ENCODE data around the gene IGF1R.

Gene IGF1R

DNA sequence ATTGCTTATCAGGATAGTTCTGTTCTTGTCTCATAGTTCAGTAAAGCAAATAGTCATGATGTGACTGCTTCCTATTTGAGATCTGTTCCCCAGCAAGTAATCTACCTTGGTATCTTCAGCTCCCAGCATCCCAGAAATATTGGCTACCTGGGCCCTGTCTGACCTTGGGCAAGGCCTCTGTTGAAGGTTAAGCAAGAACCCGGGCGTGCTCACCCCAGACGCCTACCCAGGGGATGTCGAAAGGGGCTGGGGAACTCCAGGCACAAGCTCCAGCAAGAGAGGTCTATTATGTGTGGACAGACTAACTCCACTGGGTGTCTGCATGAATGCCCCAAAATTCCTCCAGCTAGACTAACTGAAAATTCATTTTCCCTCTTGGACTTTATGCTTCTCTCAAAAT is 37.3 kb upstream of the IGF1R start:
- Histone ChIP-seq H3K4me3 (IDR thresholded peaks at IDR 0.05; ENCODE audit: insufficient read depth, low read depth, low read length) (no peak overlapping the region), H3K36me3 (ENCODE audit: insufficient read depth) (no peaks in the 10 kb centered on the region), H3K4me2 (no peak overlapping the region), H3K27me3 (ENCODE audit: insufficient read depth, low read depth) (no peaks in the 10 kb centered on the region), H3K27ac (no peak overlapping the region), H2AFZ (ENCODE audit: low read depth) (no peak overlapping the region), H3K79me2 (ENCODE audit: insufficient read depth, low read depth) (no peaks in the 10 kb centered on the region), H3K4me1 (ENCODE audit: low read depth, poor library complexity, severe bottlenecking) (no peaks in the 10 kb centered on the region), H4K20me1 (ENCODE audit: insufficient read depth) (no peaks in the 10 kb centered on the region), H3K9ac (no peak overlapping the region)
- no peak for TF ChIP-seq CTCF (conservative IDR thresholded peaks at IDR 0.05; ENCODE audit: low read depth, low read length)

DNA sequence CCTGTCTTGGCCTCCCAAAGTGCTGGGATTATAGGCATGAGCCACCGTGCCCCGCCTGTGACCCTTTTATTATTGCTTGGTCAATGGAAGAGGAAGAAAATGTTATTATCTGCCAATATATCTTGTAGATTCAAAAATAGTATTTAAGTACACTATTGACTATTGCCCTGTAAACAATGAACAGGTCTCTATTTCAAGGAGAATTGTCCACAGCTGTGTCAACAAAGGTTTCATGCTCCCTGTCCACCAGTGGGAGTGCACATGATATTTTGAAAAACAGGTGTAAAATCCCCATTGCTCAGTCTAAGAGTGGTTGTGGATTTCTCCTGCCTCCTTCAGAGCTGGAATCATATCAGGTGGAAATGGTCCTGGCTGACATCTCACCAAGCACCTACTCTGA is 36.5 kb upstream of the IGF1R start:
- Histone ChIP-seq H3K36me3 (ENCODE audit: insufficient read depth) (no peaks in the 10 kb centered on the region), H4K20me1 (ENCODE audit: insufficient read depth) (no peaks in the 10 kb centered on the region), H3K4me3 (IDR thresholded peaks at IDR 0.05; ENCODE audit: insufficient read depth, low read depth, low read length) (no peak overlapping the region), H3K4me1 (ENCODE audit: low read depth, poor library complexity, severe bottlenecking) (no peaks in the 10 kb centered on the region), H2AFZ (ENCODE audit: low read depth) (no peak overlapping the region), H3K4me2 (no peak overlapping the region), H3K27me3 (ENCODE audit: insufficient read depth, low read depth) (no peaks in the 10 kb centered on the region), H3K9ac (no peak overlapping the region), H3K79me2 (ENCODE audit: insufficient read depth, low read depth) (no peaks in the 10 kb centered on the region), H3K27ac (no peak overlapping the region)
- TF ChIP-seq CTCF (conservative IDR thresholded peaks at IDR 0.05; ENCODE audit: low read depth, low read length) = no peak

- no peaks in the 10 kb centered on the region for H3K36me3 ChIP-seq (ENCODE audit: insufficient read depth)
- no peak overlapping the region for H3K4me3 ChIP-seq (IDR thresholded peaks at IDR 0.05; ENCODE audit: insufficient read depth, low read depth, low read length)
- H2AFZ ChIP-seq (ENCODE audit: low read depth) = no peak overlapping the region
- H3K4me1 ChIP-seq (ENCODE audit: low read depth, poor library complexity, severe bottlenecking) = no peaks in the 10 kb centered on the region
- H3K27me3 ChIP-seq (ENCODE audit: insufficient read depth, low read depth) = no peaks in the 10 kb centered on the region
- H3K4me2 ChIP-seq = no peak overlapping the region
- no peaks in the 10 kb centered on the region for H3K79me2 ChIP-seq (ENCODE audit: insufficient read depth, low read depth)
- no peaks in the 10 kb centered on the region for H4K20me1 ChIP-seq (ENCODE audit: insufficient read depth)
- H3K27ac ChIP-seq = no peak overlapping the region
- H3K9ac ChIP-seq = no peak overlapping the region
- no peak for TF ChIP-seq CTCF (conservative IDR thresholded peaks at IDR 0.05; ENCODE audit: low read depth, low read length)
These were observed 35.7 kb upstream of the IGF1R start for GRCh38 chr15:98612490-98613110.

GRCh38 chr15:98614681-98615080 is 33.7 kb upstream of the IGF1R start:
- H3K79me2 ChIP-seq (ENCODE audit: insufficient read depth, low read depth) = no peaks in the 10 kb centered on the region
- H3K4me3 ChIP-seq (IDR thresholded peaks at IDR 0.05; ENCODE audit: insufficient read depth, low read depth, low read length) = no peak overlapping the region
- no peaks in the 10 kb centered on the region for H3K4me1 ChIP-seq (ENCODE audit: low read depth, poor library complexity, severe bottlenecking)
- no peak overlapping the region for H3K9ac ChIP-seq
- no peak for TF ChIP-seq CTCF (conservative IDR thresholded peaks at IDR 0.05; ENCODE audit: low read depth, low read length)
- H3K27me3 ChIP-seq (ENCODE audit: insufficient read depth, low read depth) = no peaks in the 10 kb centered on the region
- no peaks in the 10 kb centered on the region for H4K20me1 ChIP-seq (ENCODE audit: insufficient read depth)
- no peak overlapping the region for H3K4me2 ChIP-seq
- H3K27ac ChIP-seq = no peak overlapping the region
- no peak overlapping the region for H2AFZ ChIP-seq (ENCODE audit: low read depth)
- no peaks in the 10 kb centered on the region for H3K36me3 ChIP-seq (ENCODE audit: insufficient read depth)

Data from KMS-11 (cell line).